Right forelimb (tissue), 1 donor: ENCODE data around the gene WDR53.
"Not testable (repeated sequence)": the region's sequence is repeated elsewhere in the genome, so short reads cannot be mapped to it uniquely, and the experiment has no call there.

Experiments
- DNase-seq: peaks from one replicate; pipeline ENCODE4 v3.0.0-alpha.2; 2018

Gene WDR53

DNA sequence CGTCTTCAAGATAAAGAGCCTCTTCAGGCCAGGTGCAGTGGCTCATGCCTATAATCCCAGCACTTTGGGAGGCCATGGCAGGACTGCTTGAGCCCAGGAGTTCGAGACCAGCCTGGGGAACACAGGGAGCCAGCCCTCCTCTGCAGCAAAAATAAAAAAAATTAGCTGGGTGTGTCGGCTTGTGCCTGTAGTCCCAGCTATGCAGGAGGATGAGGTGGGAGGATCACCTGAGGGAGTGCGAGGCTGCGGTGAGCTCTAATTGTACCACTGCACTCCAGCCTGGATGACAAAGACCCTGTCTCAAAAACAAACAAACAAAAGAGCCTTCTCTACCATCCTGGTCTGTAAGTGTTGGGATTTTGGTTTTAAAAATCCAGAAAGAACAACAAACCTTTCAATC is 11.1 kb downstream of the WDR53 start:
- DNase-seq = no peak

DNA sequence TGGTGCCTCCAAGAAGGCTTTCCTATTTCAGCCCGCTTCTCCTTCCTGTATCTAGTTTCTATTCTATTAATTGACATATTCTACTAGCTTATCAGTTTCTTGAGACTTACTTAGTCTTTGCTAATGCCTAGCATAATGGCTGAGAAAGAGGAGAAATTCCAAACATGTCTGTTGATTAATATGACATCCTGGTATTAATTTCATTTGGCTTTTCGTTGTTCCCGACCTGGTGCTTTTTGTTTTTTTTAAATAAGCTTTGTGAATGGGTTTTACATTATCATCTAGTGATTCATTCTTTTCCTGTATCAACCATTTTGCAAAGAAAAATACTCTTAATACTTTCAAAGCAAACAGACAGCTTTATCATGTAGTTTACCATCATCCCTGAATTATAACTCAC is 13.1 kb downstream of the WDR53 start:
- no peak for DNase-seq

DNA sequence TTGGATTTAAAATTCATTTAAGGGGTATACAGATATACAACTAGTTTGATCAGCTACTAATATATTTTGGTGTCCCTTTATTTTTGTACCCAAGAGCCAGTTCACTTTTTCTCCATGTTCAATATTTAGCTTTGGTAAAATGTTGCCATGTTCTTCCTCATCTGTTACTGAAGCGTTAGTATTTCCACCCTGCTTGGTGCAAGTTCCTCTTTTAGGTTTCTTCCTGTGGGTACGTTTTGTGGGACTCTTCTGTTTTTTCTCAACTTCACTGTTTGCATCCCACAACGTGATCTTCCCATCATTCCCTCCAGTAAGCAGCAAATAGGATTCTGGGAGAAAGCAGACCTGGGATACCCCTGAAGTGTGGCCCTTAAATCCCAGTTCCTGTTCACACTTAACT is 14.1 kb downstream of the WDR53 start:
- DNase-seq = no peak

DNA sequence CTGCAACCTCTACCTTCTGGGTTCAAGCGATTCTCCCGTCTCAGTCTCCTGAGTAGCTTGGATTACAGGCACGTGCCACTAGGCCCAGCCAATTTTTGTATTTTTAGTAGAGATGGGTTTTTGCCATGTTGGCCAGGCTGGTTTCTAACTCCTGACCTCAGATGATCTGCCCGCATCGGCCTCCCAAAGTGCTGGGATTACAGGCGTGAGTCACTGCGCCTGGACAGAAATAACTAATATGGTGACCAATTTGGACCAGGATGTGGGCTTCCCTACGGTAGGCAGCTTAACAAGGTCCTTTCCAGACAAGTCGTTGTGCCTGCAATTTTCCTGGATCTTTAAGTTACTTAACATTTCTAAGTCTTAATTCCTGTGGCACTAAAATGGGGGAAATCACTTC is 14.8 kb downstream of the WDR53 start:
- DNase-seq = no peak

DNA sequence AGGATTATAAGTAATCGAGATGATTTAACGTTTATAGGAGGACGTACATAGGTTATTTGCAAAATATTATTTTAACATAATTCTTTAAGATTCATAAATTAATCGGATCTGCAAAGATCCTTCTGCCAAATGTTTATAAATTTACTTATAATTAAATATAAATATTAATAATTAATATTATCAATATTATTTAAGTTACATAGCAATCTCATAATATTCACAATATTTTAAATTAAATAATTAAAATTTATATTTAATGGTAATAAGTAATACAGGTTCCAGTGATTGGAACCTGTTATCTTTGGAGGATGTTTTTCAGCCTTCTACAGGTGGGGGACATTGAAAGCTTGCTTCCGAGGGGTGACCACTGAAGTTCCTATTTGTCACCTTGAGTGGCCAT is 16.1 kb downstream of the WDR53 start:
- DNase-seq = no peak

DNA sequence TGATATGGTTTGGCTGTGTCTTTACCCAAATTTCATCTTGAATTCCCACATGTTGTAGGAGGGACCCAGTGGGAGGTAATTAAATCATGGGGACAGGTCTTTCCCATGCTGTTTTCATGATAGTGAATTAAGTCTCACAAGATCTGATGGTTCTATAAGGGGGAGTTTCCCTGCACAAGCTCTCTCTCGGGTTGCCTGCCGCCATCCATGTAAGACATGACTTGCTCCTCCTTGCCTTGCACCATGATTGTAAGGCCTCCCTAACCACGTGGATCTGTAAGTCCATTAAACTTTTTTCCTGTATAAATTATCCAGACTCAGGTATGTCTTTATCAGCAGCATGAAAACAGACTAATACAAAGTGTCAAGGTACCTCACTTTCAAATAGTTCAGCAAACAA is 18.2 kb downstream of the WDR53 start:
- not testable (repeated sequence) for DNase-seq

DNA sequence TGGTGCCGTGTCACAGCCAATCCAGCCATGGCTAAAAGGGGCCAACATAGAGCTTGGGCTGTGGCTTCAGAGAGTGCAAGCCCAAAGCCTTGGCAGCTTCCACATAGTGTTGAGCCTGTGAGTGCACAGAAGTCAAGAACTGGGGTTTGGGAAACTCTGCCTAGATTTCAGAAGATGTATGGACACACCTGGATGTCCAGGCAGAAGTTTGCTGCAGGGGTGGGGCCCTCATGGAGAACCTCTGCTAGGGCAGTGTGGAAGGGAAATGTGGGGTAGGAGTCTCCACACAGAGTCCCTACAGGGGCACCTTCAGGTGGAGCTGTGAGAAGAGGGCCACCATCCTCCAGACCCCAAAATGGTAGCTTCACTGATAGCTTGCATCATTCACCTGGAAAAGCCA is 19.0 kb downstream of the WDR53 start:
- not testable (repeated sequence) for DNase-seq

DNA sequence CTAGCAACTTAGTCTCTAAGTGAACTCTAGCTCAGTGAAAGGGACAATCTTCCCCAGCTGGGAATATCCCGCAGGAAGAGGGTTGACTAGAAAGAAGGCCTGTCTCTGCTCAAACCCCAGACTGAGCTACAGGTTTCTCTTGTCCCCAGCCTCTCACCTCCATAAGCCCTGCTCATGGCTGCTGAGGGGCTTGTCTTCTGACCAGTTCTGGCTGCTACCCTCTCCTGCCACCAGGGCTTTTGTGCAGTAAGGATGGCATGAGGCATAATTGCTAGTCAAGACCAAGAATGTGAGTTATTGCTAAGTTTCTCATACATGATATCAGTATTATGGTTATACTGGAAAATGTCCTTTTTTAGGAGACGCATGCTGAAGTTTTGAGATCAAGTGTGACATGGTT is 21.3 kb downstream of the WDR53 start:
- no peak for DNase-seq

DNA sequence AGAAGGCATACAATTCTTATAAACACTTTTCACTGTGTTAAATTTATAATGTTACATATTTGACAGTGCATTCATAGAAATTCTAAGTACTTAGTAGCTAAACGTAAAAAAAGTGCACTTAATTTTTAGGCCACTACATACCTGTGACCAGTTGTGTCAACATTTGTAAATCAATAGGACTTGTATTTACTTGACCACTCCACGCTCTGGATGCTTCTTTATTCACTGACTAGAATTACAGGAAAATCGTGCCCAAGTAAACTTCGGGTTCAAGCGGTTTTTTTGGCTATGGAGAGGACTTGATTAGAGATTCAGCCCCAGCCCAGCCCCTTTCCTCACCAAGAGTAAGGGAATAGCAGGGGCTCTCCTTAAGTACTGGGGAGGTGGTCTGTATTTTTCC is 21.8 kb downstream of the WDR53 start:
- no peak for DNase-seq

DNA sequence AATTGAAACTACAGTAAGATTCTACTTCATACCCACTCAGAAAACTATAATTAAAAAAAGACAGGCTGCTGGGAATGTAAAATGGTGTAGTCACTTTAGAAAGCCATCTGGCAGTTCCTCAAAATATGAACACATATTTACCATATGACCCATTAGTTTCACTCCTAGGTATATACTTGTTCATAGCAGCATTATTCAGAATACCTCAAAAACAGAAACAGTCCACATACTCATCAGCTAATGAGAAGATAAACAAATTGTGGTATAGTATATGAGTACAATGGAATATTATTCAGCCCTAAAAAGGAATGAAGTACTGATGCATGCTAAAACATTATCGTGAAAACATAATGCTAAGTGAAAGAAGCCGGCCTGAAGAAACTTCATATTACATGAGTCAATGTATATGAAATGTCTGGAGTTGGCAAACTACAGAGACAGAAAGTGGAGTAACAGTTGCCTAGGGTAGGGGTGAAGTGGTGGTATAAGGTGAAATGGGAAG is 23.8 kb downstream of the WDR53 start:
- DNase-seq = no peak

DNA sequence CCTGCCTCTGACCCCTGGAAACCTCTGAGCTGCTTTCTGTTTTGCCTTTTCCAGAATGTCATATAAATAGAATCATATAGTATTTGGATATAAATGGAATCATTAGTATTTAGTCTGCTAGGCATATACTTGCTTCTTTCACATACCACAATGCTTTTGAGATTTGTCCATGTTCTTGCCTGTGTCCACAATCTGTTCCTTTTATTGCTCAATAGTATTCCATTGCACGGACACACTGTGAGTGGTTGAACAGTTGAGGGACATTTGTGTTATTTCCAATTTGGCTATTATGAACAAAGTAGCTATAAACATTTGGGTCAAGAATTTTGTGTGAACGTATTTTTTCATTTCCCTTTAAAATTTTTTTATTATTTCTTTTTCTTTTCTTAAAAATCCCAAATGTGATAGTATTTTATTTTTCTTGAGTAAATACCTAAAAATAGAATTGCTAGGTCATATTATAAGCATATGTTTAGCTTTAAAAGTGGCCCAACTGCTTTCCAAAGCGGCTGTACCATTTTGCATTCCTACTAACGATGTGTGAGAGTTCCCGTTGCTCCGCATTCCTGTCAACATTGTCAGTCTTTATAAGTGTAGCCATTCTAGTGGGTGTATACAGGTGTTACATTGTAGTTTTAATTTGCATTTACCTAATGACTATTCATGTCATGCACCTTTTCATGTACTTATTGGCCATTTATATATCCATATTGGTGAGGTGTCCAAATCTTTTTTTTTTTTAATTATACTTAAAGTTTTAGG is 26.5 kb downstream of the WDR53 start:
- no peak for DNase-seq

DNA sequence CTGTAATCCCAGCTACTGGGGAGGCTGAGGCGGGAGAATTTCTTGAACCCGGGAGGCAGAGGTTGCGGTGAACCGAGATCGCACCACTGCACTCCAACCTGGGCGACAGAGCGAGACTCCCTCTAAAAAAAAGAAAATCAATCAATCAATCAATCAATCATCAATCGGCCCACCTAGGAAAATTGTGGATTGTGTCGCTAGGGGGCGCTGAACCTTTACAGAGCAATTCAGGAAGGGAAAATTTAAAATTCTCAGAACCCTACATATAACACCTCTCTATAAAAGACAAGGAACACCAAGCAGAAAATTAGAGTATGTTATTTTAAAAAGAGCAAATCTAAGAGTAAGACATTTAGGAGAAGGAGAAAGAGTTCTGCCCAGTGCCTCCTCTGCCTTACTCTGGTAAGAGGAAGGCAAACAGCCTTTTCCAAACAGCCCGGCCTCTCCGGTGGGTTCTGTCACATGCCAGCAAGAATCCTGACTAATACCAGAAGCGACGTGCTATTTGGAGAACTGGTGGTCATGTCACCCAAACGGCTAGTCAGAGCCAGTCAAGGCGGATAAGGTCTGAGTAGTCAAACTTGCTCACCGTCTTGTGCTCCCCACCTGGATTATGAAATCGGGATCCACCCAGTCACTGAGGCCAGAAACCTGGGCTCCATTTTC is 30.9 kb downstream of the WDR53 start:
- DNase-seq = no peak

DNA sequence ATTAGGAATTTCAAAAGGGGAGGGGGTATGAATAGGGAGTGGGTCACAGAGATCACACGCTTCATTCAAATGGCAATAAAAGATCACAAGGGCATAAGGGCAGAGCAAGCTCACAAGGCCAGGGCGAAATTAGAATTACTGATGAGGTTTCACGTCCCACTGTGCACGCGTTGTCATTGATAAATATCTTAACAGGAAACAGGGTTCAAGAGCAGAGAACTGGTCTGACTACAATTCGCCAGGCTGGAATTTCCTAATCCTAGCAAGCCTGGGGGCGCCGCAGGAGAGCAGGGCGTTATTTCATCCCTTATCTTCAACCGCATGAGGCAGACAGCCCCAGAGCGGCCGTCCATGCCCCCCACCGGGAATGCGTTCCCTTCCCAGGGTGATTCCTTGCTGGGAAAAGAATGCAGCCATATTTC is 35.1 kb downstream of the WDR53 start:
- DNase-seq = no peak

DNA sequence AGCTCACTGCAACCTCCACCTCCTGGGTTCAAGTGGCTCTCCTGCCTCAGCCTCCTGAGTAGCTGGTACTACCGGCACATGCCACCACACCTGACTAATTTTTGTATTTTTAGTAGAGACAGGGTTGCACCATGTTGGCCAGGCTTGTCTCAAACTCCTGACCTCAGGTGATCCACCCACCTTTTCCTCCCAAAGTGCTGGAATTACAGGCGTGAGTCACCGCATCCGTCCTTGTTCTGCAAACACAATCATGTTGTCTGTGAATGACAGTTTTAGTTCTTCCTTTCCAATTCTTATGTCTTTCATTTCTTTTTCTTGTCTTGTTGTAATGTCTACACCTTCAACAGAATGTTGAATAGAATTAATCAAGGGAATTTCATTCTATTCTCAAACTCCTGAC is 36.9 kb downstream of the WDR53 start:
- DNase-seq = no peak

DNA sequence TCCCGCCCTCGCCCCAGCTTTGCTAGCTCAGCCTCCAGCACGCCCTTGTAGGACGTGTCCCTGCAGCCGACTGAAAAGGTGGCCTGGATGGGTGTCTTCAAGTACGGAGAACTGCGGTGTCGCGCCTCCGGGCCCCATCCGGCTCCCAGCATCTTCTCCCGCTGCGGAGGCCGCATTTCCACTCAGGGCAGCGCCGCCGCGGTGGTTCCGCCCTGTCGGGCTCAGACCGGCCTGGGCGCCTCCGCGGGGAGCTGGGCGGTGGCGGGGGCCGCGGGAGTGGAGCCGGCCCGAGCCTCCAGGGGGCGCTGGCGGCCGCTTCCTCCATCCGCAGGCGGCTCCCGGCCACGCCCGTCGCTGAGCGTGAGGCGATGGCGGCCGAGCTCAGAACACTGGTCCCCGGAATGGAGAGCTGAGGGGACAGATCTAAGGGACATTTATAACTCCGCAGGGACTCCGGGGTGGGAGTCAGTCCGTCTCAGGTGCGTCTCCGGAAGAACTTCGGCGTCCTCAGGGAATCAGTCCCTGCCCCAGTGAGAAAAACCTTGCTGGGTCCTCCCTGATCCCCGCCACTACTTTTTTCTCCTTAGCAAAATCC is 39.6 kb downstream of the WDR53 start:
- DNase-seq = peak; percentile 63

DNA sequence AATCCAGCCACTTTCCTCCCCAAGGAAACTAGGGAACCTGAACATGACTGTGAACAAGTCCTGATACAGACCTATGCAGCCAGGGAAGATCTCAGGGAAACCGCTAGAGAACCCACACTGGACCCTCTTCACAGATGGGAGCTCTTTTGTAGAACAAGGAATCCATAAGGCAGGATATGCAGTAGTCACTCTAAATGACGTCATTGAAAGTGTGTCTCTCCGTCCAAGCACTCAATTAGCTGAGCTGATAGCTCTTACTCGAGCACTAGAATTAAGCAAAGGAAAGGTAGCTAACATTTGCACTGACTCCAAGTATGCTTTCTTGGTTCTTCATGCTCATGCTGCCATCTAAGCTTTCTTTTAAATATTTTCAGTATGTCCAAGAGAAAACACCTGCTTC is 43.2 kb downstream of the WDR53 start:
- no peak for DNase-seq

DNA sequence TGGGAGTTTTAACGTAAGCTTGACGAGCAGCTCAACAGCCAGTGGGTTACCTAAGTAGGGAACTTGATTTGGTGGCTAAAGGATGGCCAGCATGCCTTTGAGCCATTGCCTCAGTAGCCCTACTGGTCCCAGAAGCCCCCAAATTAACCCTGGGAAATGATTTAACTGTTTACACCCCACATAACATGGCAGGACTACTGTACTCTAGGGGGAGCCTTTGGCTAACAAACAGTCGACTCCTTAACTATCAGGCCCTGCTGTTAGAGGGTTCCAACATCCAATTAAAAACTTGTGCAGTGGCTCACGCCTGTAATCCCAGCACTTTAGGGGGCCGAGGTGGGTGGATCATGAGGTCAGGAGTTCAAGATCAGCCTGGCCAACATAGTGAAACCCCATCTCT is 43.8 kb downstream of the WDR53 start:
- no peak for DNase-seq

DNA sequence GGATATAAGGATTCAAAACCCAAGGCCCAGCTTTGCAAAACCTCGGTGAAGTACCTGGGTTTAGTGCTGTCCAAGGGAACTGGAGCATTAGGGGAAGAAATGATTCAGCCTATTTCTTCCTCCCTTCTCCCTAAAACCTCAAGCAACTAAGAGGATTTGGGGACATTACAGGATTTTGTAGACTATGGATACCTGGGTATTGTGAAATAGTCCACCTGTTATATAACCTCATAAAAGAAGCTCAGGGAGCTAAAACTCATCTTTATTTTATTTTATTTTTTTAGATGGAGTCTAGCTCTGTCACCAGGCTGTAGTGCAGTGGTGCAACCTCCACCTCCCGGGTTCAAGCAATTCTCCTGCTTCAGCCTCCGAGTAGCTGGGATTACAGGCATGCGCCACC is 44.5 kb downstream of the WDR53 start:
- no peak for DNase-seq

DNA sequence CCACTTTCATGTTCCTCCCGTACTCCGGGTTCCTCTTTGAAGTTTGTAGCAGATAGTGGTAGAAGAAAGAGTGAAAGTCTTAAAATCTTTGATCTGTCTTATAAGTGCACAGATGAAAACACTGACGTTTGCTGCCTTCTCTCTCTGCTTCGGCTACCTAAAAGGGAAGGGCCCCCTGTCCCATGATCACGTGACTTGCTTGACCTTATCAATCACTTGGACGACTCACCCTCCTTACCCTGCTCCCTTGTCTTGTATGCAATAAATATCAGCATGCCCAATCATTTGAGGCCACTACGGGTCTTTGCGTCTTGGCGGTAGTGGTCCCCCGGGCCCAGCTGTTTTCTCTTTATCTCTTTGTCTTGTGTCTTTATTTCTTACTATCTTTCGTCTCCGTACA is 47.1 kb downstream of the WDR53 start:
- not testable (repeated sequence) for DNase-seq

DNA sequence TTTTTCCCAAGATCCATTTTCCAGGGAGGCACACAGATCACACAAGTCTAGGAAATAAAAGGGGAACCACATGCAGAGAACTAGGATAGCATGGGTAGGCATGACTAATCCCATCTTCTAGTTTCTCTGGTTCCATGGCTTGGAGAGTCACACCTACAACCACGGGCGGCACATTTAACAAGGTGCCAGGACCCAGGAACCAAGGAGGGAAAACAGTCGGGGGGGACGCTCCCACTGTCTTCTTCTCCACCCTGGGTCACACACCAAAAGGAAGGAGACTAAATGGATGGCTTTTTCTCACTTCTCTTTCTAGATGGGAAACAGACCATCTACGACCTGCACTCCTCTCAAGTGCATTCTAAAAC is 48.7 kb downstream of the WDR53 start:
- no peak for DNase-seq

DNA sequence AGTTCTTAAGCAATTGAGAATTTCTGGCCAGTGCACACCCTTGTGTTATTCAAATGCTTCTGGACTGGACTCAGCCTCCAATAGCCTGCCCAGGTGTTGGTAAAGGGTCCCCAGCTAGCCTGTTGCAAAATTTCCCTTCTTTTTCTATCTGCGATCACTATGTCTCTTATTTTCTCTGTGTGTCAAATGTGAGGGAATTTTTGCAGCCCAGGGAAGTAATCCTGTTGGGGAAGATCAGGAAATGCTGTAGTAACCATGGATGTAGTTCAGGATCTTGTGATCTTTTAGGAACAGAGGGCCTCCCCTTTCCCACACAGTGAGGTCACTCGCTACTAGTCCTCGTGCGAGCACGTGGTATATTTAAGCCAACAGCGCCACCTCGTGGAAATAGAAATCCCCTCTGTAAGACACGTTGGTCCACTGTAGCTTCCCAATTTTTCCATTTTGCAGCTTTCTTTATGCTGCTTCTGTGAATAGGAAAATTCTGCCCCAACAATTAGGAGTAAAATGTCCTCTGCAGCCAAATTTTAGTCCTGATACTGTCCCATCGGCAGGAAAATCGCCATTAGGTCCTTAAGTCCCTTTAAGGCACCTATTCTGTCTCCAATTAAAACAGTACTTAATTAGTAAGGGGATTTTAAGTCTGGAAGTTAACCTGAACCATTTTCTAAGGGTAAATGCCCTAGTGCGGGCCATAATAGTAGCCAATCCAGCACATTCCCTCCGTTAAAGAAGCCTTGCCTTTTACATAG is 49.2 kb downstream of the WDR53 start:
- no peak for DNase-seq

DNA sequence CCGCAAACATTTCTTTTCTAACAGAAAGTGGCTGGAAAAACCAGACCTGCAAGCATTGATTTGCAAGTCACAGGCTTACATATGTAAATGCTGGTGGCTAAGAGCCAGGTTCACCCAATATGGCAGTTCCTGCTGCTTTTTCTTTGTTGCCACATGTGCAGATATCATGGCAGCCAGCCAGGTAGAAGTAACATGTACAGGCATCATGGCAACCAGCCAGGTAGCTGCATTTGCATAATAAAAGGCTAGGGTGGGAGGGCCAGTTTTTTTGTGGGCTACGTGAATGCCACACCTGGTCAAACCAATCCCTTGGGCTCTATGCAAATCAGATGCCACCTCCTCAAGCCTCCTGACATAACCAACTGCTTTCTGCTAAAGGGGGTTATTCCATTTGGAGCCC is 50.4 kb downstream of the WDR53 start:
- DNase-seq = no peak

DNA sequence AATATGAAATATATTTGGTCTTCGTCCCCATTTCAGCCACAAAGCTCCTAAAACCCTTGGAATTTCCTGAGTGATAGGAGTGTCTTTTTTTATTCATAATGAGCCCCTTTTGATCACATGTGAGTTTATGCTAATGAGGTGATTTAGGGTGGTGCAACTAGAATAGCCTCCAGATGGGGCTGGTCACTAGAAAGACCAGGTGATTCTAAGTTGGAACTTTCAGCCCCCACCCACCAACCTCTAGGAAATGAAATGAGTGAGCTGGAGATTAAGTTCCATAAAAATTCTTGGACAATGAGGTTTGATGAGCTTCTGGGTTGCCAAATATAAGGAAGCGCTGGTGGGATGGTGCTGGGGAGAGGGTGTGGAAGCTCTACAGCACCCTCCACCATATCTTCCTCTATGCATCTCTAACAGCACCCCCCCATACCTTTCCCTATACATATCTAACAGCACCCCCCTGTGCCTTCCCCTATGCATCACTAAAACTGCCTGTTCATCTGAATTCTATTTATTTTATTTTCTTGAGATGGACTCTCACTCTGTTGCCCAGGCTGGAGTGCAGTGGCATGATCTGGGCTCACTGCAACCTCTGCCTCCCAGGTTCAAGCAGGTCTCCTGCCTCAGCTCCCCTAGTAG is 51.1 kb downstream of the WDR53 start:
- no peak for DNase-seq
